ENCODE results near the gene CREBBP.

Gene CREBBP

DNA sequence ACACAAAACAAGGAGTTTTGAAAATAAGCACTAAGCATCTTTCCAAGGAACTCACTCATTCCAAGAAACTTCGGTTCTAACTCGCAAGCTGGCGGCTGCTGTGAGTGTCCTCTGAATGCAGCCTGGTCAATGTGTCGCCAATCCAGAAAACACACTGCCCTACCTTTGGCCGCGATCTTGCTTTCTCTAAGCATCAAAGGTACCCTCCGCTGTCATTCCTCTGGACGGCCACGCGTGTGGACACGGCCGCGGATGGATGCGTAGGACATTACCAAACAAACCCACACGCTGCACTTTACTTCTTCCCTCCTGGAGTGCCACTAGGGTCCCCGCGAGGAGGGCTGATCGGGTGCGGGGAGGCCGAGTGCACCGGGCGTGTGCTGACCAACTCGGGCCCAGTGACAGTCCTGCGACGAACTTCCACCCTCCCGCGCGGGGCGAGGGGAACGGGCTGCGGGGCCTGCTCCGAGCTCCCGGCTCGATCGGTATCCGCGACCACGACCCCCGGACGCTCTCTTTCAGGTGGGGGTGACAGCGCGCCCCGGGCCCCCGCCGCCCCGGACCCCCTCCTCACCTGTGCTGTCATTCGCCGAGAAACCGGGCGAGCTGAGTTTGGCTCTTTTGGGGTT, 1.1 kb downstream of the CREBBP start:
- DNase-seq, result peak in 1 of 5 donors; percentile 30

DNA sequence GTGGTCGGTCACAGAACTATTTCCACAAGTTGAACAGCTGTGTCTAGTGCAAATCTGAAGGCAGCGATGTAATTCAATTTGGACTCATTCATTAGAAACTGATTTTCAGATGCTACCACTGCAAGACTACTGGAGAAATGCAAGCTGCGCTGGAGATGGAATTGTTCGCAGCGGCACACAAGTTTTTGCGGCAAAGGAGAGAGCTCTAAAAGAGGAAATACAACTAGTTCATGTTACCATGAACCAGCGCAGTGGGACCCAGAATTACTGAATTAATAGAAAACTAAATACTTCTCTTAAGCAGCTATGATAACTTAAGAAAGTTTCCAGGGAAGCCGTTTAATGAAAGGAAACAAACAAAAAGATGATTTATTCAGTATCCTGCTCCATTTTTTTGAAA, 1.9 kb downstream of the CREBBP start:
- DNase-seq, result no peak

DNA sequence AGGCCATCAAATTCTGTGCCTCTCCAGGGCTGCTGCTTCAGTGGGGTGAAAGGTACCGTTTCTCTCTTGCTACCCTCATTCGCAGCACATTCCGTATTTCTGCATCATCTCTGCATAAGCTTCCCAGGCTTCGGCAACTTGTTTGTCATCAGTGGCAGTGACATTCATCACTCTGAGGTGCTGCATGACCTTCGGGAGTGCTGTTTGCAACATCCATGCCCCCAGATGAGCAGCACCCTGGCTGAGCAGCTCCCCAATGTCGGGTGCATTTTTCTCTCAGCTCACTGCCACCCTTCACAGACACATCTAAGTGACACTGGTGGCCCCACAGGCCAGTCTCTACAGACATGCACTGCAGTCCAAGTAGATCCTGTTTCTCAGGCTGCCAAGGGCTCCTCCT, 3.8 kb downstream of the CREBBP start:
- no peak for DNase-seq

DNA sequence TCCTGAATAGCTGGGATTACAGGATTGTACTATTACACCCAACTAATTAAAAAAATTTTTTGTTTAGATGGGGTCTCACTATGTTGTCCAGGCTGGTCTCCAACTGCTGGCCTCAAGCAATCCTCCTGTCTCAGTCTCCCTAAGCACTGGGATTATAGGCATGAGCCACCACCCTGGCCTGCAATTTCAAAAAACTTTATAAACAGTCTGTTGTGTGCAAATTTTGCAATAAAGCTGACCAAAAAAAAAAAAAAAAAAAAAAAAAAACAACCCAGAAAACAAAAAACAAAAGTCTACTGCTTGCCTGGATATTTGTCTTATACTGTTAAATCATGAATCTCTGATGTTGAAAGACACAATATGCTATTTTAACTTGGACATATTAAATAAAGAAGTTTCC, 4.4 kb downstream of the CREBBP start:
- no peak for DNase-seq

DNA sequence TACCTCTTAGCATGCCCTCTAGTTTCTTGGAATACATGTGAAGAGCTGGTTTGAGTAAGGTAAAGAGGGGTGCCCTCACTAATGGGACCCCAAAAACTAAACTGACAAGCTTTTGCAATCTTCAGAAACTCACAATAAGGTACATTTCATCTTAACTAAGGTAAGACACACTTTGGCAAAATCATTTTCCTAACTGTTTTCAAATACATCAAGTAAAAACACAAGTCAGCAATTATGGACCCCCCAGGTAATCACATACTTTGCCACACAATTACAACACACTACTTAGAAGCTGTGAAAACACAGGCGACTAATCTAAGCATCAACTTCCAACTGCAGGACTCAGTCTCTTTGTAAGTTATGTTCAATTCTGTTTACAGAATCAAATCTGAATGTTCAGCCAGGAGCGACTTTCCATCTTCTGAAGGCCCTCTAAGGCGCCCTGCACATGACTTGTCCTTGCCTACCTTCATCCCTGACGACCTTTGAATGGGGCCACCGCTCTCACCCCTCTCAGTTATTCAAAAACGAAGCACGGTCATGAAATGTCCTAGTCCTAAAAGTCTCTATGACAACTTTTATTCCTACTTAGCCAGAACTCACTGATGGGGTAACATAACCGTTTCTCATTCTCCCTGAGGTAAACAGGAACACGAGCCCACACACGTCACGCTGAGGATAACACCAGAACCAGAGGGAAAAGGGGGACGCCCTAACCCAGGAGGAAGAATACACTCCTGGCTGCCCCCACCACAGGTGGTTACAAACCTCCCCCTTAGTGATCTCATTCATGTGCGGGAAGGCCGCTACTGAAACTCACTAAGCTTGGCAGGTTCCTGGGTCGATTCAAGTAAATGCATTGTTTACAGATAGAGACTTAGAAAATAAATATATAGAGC, 5.5 kb downstream of the CREBBP start:
- no peak for DNase-seq

DNA sequence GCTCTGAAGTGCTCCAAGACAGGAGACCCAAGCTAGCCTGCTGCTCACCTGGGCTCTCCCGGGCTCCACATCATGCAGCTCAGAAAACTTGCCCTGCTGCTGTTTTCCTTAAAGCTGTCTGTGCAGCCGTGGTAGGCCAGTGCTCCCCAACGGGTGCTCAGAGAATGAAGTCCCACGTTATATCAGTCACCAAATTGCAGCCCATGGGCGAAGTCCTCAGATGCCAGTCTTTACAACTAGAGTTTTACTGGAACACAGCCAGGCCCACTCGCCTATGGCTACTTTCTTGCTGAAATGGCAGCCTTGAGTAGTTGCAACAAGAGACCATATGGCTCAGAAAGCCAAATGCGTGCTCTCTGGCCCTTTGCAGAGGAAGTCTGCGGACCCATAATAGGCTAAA, 6.3 kb downstream of the CREBBP start:
- DNase-seq, result no peak

DNA sequence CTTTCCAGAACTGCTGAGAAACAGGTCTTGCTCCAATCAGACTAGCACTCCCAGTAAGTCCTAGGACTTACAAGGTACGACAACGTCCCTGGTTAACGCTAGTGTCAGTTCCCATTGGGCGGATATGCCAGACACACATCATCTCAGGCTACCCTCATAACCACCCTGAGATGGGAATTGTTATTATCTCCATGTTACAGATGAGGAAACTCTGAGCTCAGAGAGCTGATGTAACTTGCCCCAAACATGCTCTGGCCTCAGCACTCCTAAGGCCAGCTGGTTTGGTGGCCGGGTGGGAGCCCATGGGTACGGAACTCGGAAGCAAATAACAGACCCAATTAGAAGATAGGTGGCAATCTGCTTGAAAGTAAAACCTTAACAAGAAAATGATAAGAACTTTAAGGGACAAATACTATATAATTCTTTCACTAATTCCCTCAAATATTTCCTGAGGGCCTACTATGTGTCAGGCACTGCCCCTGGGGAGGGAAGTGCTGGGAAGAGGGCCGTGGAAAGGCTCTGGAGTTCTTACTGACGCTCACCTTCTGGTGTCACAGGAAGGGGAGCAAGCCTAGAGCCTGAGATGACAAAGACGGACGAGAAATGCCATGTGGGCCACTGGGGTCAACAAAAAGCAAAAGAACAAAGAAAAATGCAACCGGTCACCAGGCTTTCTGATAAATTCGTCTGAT, 6.9 kb downstream of the CREBBP start:
- no peak for DNase-seq

DNA sequence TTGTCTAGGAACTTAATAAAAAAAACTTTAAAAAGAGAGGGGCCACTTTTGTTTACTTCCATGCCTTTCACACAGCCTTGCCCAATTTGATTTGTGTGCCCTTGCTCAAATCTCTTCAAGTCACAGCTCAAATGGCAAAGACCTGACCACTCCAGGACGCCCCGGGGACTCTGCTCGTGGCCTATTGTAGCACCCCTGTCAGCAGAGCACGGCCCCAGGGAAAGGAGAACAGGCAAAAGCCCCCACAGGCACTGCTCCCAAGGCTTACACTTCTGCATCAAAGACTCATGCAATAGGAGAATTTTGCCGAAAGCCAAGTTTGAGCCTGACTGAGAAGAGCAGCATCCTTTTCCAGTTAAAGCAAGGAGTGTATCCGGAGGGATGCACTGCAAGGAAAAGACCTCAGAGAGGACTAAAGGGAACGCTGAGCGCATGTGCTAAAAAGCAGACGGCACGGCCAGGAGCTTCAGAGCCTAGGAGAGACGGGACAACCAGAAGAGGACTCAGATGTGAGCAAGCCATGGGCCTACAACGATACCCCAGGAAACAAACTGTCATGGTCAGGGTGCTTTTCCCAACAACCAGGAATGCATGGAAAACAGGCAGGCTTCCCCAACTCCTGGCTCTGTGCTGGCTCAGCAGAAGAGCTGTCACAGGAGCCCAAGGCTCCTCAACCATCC, 8.2 kb downstream of the CREBBP start:
- DNase-seq, result no peak

DNA sequence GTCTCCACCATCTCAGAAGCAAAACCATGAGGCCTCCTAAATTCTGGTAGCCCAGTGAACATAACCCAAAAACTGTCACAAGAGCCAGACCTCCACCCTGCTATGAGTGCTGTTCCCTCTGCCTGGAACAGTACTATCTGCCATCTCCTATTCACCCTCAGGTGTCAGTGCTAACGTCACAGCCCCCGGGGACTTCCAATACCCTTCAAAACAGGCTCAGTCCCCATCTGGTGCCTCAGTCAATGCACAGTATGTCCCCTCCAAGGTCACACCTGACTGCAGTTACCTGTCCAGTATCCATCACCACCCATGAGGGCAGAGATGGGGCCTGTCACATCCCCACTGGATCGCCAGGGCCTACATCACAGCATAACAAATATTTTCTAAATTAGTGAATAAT, 11.5 kb downstream of the CREBBP start:
- DNase-seq, result no peak

DNA sequence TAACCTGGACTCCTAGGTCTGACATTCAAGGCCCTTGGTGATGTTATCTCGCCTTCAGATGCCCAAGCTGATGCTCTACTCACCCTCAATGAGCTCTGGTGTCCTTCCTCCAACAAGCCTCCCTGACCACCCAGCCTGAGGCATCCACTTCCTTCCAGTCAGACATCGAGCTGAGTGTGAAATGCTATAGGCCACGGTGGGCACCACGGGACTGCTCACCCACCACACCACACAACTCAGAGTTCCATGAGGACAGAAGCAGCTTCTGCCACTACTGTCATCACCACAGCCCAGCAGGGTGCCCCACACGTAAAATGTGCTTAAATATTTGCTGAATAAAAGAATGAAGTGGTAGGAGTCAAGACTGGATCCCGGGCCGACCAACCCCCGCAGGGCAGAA, 12.0 kb downstream of the CREBBP start:
- DNase-seq, result no peak

DNA sequence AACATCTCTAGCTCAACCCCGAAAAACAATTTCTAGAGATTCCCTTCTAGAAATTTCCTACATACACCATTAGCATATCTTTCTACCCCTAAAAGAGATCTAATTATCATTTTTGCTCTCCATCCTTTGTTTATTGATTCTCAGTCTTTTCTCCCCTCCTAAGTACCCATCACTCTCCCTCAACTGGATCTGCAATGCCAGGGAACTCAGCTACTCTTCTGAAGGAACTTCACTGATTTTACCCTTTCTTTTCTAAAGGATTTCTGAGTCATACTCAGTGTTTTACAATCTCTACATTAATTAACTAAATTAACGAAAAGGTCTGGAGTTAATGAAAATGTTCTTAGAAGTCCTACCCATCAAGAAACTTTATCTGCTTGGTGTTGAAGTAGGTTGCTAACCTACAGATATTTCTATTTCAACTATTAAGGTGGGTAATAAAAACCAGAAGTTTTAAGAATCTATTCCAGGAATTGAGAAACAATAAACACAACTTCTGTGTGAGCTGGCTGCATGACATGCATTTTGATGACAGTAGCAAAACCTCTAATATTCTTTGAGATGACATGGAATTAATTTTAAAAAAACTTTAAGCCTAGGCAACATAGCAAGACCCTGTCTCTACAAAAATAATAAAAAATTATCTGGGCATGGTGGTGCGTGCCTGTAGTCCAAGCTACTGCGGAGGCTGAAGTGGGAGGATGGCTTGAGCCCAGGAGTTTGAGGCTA, 13.6 kb downstream of the CREBBP start:
- no peak for DNase-seq

DNA sequence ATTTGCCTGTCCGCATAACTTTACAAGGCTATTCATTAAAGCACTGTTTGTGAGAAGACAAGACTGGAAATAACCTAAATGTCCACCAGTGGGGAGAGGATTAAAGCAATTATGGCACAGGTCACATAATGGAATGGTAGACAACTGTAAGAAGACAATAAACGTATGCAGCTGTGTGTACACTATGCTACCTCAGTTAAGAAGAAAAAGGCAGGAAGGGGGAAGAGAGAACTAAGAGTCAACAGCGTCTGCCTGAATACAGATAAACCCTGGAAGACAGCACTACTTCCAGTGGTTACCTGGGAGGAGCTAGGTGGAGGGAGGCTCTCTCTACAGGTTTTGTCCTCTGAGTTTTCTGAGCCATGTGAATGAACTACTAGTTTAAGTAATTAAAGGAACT, 15.3 kb downstream of the CREBBP start:
- no peak for DNase-seq

DNA sequence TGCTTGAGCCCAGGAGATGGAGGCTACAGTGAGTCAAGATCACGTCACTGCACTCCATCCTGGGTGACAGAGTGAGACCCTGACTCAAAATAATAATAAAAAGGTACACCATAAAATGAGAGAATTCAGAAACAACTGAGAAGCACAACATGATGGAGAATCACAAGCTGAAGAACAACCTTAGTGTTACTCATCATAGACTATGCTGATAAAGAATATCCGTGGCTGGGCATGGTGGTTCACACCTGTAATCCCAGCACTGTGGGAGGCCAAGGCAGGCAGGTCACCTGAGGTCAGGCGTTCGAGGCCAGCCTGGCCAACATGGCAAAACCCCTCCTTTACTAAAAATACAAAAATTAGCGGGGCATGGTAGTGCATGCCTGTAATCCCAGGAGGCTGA, 16.0 kb downstream of the CREBBP start:
- no peak for DNase-seq

DNA sequence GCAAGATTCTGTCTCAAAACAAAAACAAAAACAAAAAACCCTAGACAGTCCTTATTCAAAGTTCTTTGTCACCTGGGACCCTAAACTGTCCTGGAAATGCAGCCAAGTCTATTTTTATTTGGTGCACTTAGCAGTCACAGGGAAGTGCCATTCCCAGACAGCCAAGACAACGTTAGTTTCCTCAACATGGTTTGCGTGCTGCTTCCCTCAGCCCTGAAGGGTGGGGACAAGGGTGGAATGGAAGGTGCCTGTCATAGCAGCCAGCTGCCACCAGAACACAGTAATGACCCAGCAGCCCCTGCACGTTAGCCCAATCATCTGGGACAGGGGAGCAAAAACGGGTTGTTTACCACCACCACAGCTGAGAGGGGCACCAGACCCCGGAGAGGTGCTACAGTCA, 16.9 kb downstream of the CREBBP start:
- DNase-seq, result no peak

DNA sequence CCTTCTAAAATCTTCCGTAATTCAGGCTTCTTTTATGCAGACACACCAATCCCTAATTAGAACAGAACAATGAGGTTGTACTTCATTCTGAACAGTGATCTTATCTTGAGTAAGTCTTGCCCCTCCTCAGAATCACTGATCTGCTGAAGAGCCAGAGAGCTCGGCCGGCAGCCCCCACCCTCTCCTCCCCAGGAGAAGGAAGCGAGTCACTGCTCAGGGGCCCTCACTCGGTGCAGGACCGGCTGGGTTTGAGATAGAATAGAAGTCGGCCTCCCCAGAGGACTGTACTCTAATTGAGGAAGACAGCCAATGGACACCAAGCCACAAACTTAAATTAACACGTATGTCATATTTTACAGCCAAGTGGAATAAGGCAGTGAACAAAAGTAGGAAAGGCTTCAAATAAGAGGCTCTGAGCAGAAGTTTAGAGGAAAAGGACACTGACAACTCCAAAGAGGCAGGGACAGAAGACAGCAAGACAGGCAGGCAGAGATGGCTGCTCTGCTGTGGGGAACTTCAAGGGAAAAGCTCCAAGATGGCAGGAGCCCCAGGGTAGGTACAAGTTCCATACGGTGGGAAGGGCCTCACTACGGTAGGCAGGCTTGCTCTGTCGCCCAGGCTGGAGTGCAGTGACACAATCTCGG, 18.6 kb downstream of the CREBBP start:
- no peak for DNase-seq

DNA sequence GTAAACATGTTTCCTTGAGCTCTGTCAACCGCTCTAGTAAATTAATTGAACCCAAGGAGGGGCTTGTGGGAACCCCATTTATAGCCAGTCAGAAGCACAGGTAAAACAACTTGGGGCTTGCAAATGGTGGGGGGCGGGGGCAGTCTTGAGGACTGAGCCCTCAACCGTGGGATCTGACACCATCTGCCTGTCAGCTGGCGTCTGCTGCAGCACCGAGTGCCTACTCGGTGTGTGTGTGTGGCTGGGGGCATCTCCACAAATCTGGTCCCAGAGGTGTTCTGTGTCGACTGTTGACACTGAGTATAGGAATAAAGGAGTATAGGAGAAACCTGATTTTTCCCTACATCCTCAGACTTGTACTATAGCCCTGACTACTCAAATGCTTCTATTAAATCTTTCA, 20.6 kb downstream of the CREBBP start:
- no peak for DNase-seq

DNA sequence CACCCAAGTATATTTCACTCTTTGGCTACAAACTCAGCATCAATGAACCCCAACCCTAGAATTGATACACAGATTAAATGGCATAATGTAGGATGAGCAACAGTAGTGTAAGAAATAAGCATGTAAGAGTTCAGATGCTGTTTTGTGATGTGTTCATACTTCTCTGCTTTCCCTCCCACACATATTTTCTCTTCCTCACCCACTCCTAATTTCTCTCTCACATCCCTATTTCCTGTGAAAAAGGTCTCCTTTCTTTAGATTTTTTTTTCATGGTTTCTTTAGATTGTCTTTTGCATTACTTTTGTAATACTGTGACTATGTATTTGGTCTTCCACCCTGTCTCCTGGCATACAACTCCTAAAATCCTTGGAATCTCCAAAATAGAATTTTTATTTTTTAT, 21.7 kb downstream of the CREBBP start:
- no peak for DNase-seq

DNA sequence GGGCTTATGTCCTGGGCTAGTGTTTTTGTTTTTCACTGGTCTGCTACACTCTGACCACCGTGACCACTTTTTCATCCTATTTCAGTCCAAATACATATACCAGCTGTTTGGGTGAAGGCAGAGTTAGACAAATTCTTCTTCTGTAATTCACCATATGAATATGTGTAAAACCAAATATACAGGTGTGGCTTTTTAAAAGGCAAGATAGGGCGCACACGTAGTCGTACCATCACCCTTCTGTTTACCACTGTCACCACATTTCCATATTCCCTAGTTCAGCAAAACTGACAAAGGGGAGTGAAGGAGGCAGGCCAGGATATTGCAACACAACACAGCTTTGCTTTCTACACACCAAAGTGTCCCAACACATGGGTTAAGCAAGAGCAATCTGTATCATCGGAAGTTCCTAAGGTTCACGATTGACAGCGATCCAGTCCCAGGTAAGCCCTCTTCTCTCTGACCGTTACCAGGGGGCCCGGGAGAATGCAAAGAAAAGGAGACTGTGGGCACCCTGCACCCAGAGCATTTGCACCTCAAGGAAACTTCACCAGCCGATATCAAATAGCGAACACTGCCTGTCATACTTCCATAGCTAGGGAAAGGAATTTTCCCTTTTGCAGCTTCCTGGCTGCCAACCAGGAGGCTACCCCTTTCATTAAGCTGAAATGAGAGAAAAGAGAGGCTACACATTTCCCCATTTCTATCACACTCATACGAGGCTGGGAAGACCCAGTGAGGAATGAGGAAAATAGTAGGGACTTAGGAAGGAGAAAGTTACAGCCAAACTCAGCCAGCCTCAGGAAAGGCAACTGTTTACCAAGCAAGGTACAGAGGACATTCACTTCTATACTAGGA, 23.1 kb downstream of the CREBBP start:
- DNase-seq, result no peak

DNA sequence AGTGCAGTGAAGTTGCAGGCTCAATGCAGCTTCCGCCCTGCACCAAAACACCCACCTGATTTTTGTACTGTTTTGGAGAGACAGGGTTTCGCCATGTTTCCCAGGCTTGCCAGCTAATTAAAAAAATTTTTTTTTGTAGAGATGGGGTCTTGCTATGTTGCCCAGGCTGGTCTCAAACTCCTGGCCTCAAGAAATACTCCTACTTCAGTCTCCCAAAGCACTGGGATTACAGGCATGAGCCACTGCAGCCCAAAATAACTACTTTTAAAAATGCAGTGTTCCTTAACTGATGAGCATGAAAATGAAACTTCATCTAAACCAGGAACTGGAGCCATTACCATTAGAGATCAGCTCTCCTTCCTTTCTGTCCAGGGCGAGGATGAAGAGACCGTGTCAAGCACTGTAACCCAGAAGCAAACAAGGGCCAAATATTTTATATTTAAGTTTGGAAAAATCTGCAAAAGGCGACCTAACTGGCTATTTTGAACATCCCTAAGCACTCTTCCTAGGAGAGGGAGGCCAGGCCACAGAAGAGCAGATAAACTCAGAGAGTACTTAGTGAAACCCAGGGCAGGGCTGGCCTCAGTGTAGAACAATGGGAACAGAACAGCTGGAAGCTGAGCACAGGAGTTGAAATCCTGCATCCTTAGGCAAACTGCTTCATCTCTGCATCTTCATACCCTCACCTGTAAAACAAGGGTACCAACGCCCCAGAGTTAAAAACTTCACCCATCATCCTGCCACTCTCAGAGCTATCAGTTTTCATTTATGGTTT, 24.0 kb downstream of the CREBBP start:
- DNase-seq, result no peak

All from T-helper 1 cell (primary cell).